NT2/D1 (cell line): Measurements from ENCODE around the gene TSPAN33.

ENCODE experiments used
- SUZ12 ChIP-seq: IDR thresholded peaks from 2 replicates; pipeline ENCODE4 v1.6.1; 2011; ENCODE audit not compliant: insufficient read length, insufficient read depth; ENCODE audit errors: extremely low read depth
- YY1 ChIP-seq: IDR thresholded peaks from 2 replicates; pipeline ENCODE4 v1.6.1; 2011; ENCODE audit not compliant: insufficient read length, insufficient read depth
- ZNF274 ChIP-seq: IDR thresholded peaks from 2 replicates; pipeline ENCODE4 v1.6.1; 2011; ENCODE audit warnings: mild to moderate bottlenecking, low read depth, low read length

DNA sequence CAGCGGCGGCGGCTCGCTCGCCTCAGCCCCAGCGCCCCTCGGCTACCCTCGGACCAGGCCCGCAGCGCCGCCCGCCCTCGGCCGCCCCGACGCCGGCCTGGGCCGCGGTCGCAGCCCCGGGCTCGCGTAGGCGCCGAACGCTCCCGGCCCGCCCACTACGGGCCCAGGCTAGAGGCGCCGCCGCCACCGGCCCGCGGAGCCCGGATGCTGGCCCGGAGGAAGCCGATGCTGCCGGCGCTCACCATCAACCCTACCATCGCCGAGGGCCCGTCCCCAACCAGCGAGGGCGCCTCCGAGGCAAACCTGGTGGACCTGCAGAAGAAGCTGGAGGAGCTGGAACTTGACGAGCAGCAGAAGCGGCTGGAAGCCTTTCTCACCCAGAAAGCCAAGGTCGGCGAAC lies 18.2 kb upstream of the TSPAN33 start:
- TF ChIP-seq SUZ12 (no peak), ZNF274 (no peak), YY1 (no peak)
